Ovary (tissue), 3 donors: ENCODE measurements around the gene TLE5.

Experiments
- POLR2A ChIP-seq: fragments of 450-650 bp; IDR thresholded peaks from one replicate; pipeline ENCODE4 v1.6.1; 2017; ENCODE audit warnings: antibody characterized with exemption, mild to moderate bottlenecking, moderate library complexity
- TF ChIP-seq, protein P1 (sequence below), 3 donors: fragments of 450-650 bp in 2 of 3; fragments of 200-600 bp in 1 of 3; IDR thresholded peaks; one replicate each; pipeline versions ENCODE4 v1.5.1 to v1.8.0; 2016 to 2022; ENCODE audit warnings: antibody characterized with exemption in 3 of 3, mild to moderate bottlenecking in 1 of 3
- donor health status: DM: no; HTN: no; CAD: no.

DNA sequence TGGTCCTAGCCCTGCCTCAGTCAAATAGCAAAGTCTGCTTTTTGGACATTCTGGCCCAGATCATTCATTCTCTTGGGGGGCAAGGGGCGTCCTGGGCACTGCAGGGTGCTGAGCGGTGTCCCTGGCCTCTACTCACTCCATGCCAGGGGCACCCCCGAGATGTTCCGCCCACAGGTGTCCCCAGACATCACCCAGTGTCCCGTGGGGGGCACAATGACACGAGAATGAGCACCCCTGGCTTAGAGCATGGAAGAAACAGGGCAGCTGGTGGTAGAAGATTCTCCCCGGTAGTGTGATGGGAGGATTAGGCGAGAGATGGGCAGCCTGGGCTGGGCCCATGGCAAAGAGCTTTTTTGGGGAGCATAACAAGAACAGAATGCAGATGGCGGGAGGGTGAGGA lies 5.3 kb upstream of the TLE5 start:
- TF ChIP-seq, protein P1, sequence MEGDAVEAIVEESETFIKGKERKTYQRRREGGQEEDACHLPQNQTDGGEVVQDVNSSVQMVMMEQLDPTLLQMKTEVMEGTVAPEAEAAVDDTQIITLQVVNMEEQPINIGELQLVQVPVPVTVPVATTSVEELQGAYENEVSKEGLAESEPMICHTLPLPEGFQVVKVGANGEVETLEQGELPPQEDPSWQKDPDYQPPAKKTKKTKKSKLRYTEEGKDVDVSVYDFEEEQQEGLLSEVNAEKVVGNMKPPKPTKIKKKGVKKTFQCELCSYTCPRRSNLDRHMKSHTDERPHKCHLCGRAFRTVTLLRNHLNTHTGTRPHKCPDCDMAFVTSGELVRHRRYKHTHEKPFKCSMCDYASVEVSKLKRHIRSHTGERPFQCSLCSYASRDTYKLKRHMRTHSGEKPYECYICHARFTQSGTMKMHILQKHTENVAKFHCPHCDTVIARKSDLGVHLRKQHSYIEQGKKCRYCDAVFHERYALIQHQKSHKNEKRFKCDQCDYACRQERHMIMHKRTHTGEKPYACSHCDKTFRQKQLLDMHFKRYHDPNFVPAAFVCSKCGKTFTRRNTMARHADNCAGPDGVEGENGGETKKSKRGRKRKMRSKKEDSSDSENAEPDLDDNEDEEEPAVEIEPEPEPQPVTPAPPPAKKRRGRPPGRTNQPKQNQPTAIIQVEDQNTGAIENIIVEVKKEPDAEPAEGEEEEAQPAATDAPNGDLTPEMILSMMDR (IDR thresholded peaks at IDR 0.05): no peak
- TF ChIP-seq POLR2A: no peak
